Measurements from ENCODE around the gene PKLR. TPM values are rescaled to one million over a fixed set of nuclear protein-coding genes. Genes with fewer than 3 reads are reported as not detected.

PKLR gene
- total and polyA plus RNA-seq, 2 donors (not counting 3 experiments of a cell fraction or from before 2014, with no cell fraction given) = not detected

GRCh38 chr1:155300024-155300423 lies 1.2 kb downstream of the PKLR start:
- intact Hi-C loops (cut with micrococcal nuclease) = no loop called here

More at GRCh38 chr1:155300024-155300423, 1.2 kb downstream of the PKLR start:
- dilution Hi-C loops (cut with MboI; ENCODE audit: extremely low pct_ligation_motif_present, low sequenced_read_pairs) = no loop called here
- Histone ChIP-seq H3K9me1 (replicated peaks; ENCODE audit: control insufficient read depth, extremely low read depth, insufficient read depth, low read length) (no peaks in the 10 kb centered on the region), H3K9ac (replicated peaks; ENCODE audit: extremely low read depth, insufficient read depth, low read length) (no peak overlapping the region), H2AFZ (ENCODE audit: low read depth, low read length) (no peak overlapping the region), H3K27ac (ENCODE audit: insufficient read depth, low read depth, low read length) (no peak overlapping the region), H3K9me3 (replicated peaks; ENCODE audit: control insufficient read depth, insufficient read depth, low read length) (no peaks in the 10 kb centered on the region), H3K4me1 (ENCODE audit: control insufficient read depth, extremely low read depth, insufficient read depth, low read length) (no peaks in the 10 kb centered on the region), H3K4me3 (replicated peaks in 1 of 3; ENCODE audit: insufficient read depth in 1 of 3, low read depth in 1 of 3, low read length in 3 of 3) (no peak overlapping the region), H3K36me3 (ENCODE audit: control insufficient read depth in 2 of 2, extremely low read depth in 1 of 2, insufficient read depth in 2 of 2, low read length in 2 of 2) (no peaks in the 10 kb centered on the region), H3K27me3 (ENCODE audit: control insufficient read depth in 2 of 2, insufficient read depth in 2 of 2, low read length in 2 of 2) (peaks cover 18 to 19% of the 10 kb centered on the region in 2 experiments), H3K79me2 (ENCODE audit: control insufficient read depth, insufficient read depth, low read length) (no peaks in the 10 kb centered on the region), H4K20me1 (replicated peaks; ENCODE audit: control insufficient read depth, extremely low read depth, insufficient read depth, low read length) (no peaks in the 10 kb centered on the region), H3K4me2 (ENCODE audit: insufficient read depth, low read length) (no peak overlapping the region)
- FAIRE-seq (no peak), DNase-seq (ENCODE audit: low read depth, low spot score) (no peak)
- no TSS peak for BruUV-seq (replicated peaks)
- CTCF ChIA-PET = interaction anchor here (1.3 to 1.6 kb wide), 2 partner anchors 21 to 23 kb away, joined by 3 to 5 read pairs; no protein-coding TSS in a partner anchor
- POLR2A ChIA-PET = no interaction called here
- TF ChIP-seq CTCF (IDR thresholded peaks at IDR 0.05; ENCODE audit: extremely low read depth in 1 of 2, insufficient read depth in 1 of 2, low read depth in 1 of 2, low read length in 2 of 2) = no peak
- TF ChIP-seq JUN (IDR thresholded peaks at IDR 0.05; ENCODE audit: borderline replicate concordance, insufficient read depth, insufficient read length, low read depth) = no peak
- no peak for TF ChIP-seq EZH2 (IDR thresholded peaks at IDR 0.05; ENCODE audit: borderline replicate concordance, low read depth, low read length, severe bottlenecking)
- no peak for TF ChIP-seq POLR2AphosphoS5 (IDR thresholded peaks at IDR 0.05; ENCODE audit: insufficient read depth, low read depth, low read length)
- TF ChIP-seq GATA2 (IDR thresholded peaks at IDR 0.05; ENCODE audit: insufficient read depth, insufficient read length, low read depth, low read length) = no peak
